Measurements from ENCODE around the gene CDH20.

The CDH20 gene

GRCh38 chr18:61471942-61472341 lies 138.7 kb downstream of the CDH20 start:
- TF ChIP-seq, protein P1, sequence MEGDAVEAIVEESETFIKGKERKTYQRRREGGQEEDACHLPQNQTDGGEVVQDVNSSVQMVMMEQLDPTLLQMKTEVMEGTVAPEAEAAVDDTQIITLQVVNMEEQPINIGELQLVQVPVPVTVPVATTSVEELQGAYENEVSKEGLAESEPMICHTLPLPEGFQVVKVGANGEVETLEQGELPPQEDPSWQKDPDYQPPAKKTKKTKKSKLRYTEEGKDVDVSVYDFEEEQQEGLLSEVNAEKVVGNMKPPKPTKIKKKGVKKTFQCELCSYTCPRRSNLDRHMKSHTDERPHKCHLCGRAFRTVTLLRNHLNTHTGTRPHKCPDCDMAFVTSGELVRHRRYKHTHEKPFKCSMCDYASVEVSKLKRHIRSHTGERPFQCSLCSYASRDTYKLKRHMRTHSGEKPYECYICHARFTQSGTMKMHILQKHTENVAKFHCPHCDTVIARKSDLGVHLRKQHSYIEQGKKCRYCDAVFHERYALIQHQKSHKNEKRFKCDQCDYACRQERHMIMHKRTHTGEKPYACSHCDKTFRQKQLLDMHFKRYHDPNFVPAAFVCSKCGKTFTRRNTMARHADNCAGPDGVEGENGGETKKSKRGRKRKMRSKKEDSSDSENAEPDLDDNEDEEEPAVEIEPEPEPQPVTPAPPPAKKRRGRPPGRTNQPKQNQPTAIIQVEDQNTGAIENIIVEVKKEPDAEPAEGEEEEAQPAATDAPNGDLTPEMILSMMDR (IDR thresholded peaks at IDR 0.05; ENCODE audit: low read depth, low read length, missing control alignments) = no peak
- no peak overlapping the region for H3K4me3 ChIP-seq (ENCODE audit: low read depth, low read length)

DNA sequence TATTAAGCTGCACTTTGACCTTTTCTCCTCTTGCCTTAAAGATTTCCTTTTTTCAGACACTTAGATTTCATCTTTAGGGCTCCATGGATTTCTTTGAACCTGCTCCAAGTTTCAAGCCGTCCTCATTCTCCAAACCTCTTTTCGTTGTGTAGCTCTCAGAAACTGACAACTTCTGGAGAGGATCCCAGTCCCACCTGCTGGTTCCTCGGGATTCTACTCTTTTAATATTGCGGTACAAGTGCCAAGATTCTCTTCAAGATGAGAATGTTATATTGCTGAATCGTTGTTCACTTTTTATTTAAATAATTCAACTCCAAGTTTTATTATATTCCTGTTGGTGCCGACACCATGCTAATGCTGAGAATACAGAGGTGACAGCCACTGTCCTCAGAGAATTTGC lies 141.1 kb downstream of the CDH20 start:
- no peak overlapping the region for H3K4me3 ChIP-seq (ENCODE audit: low read depth, low read length)
- TF ChIP-seq, protein P1 (IDR thresholded peaks at IDR 0.05; ENCODE audit: low read depth, low read length, missing control alignments) = no peak
- no peak for DNase-seq (ENCODE audit: low read depth)

More at GRCh38 chr18:61471942-61472341, 138.7 kb downstream of the CDH20 start:
- no peak for DNase-seq (ENCODE audit: low read depth)

DNA sequence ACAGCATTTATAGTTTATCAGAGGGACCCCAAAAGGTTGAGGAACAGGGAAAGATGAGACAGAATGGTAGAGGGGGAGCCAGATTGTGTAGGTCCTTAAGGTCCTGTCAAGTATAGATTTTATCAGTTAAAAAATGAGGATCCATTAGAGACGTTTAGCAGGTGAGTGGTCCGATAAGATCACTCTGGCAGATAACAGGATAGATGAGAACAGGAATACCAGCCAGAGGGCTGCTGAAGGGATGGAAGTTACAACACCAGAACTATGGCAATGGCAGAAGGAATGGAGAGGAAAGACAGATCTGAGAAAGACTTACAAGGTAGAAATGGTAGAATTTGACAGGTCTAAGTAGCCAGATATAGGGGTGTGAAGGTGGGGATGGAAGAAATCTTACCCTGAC lies 141.7 kb downstream of the CDH20 start:
- TF ChIP-seq, protein P1 (IDR thresholded peaks at IDR 0.05; ENCODE audit: low read depth, low read length, missing control alignments) = no peak
- DNase-seq (ENCODE audit: low read depth) = no peak
- no peak overlapping the region for H3K4me3 ChIP-seq (ENCODE audit: low read depth, low read length)

- no peak for DNase-seq (ENCODE audit: low read depth)
- no peak overlapping the region for H3K4me3 ChIP-seq (ENCODE audit: low read depth, low read length)
- TF ChIP-seq, protein P1 (IDR thresholded peaks at IDR 0.05; ENCODE audit: low read depth, low read length, missing control alignments) = no peak
These were observed 142.7 kb downstream of the CDH20 start for GRCh38 chr18:61475931-61476330.

DNA sequence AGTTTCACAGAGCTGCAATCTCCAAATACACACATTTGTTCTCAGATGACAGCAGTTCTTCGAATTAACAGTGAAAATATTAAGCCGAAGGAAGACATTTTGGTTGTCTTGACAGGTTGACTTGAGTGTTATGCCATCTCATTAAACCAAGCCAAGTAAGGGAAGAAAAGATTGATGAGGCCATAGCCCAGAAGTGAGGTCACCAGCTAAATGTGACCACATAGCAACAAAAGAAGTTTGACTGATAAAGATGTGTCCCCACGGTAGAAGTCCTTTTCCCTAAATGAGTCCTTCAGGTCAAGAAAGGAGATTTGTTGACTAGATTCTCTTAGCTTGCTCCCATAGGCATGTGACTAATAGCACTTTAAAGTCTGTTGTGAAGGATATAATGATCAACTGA lies 156.1 kb downstream of the CDH20 start:
- no peak overlapping the region for H3K4me3 ChIP-seq (ENCODE audit: low read depth, low read length)
- DNase-seq (ENCODE audit: low read depth) = no peak
- TF ChIP-seq, protein P1 (IDR thresholded peaks at IDR 0.05; ENCODE audit: low read depth, low read length, missing control alignments) = no peak

DNA sequence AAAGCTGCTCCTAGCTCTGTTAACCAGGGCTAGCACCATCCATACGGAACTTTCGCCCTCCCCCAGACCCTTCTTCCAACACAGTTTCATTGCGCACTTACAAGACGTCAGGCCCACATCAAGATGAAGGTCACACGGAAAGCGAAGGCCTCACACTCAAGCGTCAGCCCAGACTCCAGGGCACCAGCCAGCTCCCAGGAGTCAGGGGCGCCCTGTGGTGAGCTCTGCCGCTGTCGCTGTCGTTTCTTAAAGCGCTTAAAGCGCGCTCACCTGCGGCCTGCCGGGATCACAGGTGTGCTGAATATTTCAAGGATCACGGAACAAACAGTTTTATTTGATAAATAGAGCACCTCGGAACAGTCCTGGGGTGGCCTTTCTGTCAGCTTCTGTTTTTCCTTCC lies 163.1 kb downstream of the CDH20 start:
- TF ChIP-seq, protein P1 (IDR thresholded peaks at IDR 0.05; ENCODE audit: low read depth, low read length, missing control alignments) = no peak
- DNase-seq (ENCODE audit: low read depth) = no peak
- no peak overlapping the region for H3K4me3 ChIP-seq (ENCODE audit: low read depth, low read length)

GRCh38 chr18:61497422-61497821 lies 164.2 kb downstream of the CDH20 start:
- no peak overlapping the region for H3K4me3 ChIP-seq (ENCODE audit: low read depth, low read length)
- TF ChIP-seq, protein P1 (IDR thresholded peaks at IDR 0.05; ENCODE audit: low read depth, low read length, missing control alignments) = no peak
- DNase-seq (ENCODE audit: low read depth) = no peak

Data from GM12864 (cell line).